Stimulated activated naive CD8-positive, alpha-beta T cell treated with anti-CD3 and anti-CD28 coated beads, Interleukin-15, Interleukin-2, amounts not matched to agents 100 U/mL and 50 U/mL, for 24 hours (primary cell): ENCODE results near the gene INTS11.

Source experiments
- ATAC-seq: fragments of 150-1000 bp; cut with Tn5 transposase; one replicate; pipeline ENCODE4 v1.10.0; 2021
- DNase-seq: peaks from one replicate; pipeline ENCODE4 v3.0.0; 2021

INTS11 gene

DNA sequence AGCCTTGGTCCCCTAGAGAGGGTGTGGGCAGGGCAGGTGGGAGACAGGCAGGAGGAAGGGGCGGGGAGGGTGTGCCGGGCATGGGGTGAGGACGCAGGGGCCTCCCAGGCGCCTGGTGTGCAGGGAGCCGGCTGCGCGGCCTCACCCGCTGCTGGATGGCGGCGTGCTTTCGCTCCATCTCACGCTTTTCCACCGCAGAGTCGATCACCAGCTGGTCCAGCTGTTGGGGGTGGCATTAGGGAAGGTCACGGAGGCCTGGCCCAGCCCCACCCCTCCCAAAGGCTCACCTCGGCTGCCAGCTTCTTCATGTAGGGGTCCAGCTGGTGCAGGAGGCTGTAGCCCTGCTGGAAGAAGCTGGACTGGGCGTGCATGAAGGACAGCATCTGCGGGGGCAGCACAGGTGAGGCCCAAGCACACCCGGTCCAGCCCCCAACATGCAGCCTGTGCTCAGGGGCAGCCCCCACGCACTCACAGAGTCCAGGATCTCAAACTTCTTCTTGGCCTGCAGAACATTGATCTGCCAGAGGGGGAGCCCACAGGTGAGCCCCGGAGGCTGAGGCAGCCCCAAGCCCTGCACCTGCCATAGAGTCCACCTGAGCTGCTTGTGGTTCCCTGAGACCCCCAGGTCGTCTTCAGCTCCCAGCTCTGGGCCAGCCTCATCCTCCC lies 24.6 kb downstream of the INTS11 start:
- ATAC-seq: no peak
- DNase-seq: no peak

GRCh38 chr1:1298861-1299685 lies 25.4 kb downstream of the INTS11 start:
- DNase-seq: no peak
- no peak for ATAC-seq

DNA sequence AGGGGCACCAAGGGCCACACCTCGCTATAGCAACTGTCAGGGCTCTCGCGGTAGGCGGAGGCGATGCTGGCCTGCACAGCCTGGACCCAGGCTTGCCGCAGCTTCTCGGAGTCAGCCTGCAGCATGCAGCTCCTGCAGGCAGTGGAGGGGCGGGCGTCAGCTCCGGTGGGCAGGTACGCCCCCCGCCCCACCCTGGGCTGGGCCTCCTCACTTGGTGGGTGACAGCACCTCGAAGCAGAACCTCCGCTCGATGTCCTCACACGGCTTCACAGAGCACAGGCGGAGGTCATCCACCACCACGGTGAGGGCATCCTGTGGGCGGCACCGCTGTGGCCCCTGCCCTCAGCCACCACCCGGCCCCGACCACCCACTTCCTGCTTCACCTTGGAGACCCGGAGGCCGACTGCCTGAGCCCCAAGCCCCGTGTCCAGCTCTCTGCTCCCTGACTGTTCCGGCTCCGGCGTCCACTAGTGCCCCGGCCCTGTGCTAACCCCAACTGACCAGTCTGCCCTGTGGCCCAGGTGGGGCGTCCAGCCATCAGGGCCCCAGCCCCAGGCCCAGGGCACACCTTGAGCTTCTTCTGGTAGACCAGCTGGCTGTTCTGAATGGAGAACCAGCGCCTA lies 26.5 kb downstream of the INTS11 start:
- no peak for ATAC-seq

GRCh38 chr1:1296070-1297061 lies 28.1 kb downstream of the INTS11 start:
- DNase-seq (no peak), ATAC-seq (no peak)

More for the DNA sequence above, 26.5 kb downstream of the INTS11 start:
- no peak for DNase-seq

DNA sequence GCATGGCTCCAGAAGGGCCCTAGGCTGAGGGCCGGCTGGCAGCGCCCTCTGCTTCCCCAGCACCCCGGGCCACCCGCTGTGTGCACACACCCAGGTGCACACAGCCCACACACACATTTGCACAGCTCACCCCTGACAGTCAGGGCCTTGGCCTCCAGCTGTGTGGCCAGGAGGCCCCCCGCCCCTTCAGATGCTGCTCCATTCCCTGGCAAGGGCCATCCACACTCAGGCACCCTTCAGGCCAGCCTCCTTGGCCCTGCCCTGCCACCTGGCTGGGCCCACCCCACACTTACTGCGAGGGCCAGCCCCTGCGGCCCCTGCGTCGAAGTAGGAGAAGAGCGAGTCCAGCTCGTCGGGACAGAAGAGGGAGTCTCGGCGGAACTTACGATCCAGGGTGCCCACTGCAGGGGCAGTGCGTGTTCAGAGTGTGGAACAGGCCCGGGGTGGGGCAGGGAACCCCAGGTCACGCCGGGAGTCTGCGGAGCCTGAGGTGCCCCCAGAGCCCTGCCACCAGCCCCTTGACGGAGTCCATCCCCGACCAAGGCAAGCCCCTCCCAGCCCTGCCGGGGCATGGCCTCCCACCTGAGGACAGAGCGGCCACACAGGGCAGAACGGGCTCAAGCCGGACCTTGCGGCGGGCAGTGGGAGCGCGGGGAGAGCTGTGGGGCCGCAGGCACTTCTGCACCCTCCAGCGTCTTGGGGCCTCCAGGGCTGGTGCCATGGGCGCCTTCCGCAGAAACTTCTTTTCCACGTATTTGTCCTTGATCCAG lies 29.1 kb downstream of the INTS11 start:
- ATAC-seq: no peak
- no peak for DNase-seq

- ATAC-seq (no peak), DNase-seq (no peak)
Measured at GRCh38 chr1:1294250-1294890, 30.1 kb downstream of the INTS11 start.

DNA sequence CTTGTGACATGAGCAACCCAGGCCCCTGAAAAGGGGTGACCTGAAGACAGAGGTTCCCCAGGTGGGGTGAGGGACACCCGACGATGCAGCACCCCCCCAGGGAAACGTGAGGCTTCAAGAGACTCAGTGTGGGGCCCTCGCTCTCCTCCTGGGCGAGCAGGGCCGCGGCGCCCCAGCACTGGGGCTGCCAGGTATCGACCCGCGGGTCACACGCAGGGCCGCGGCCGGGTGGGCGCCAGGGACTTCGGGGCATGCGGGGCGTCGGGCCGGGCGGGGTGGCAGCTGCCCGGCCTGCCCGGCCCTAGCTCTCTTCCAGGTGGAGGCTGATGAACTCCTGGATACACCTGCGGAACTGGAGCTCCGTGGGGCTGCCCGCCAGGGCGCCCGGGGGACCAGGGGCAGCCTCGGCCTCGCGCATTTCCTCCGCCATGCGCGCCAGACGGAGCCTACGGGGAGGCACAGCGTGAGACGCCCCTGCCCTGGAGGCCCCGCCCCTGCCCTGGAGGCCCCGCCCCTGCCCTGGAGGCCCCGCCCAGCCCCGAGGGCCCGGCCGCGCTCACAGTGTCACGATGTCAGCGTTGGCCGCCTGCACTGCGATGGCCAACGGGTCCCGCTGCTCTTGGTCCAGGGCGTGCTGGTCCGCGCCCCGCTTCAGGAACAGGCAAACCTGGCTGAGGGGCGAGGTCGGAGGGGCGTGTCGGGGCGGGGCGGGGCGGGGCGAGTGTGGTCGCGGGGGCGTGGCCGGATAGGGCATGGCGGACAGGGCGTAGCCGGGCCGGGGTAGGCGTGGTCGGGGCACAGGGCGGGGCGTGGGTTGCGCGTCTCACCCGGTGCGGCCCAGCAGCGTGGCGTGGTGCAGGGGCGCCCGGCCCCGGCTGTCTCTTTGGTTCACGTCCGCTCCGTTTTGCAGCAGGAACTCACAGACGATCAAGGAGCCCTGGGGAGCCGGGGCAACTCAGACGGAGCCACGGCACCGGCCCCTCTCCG lies 30.9 kb downstream of the INTS11 start:
- peak; percentile 15 for ATAC-seq

GRCh38 chr1:1292851-1293250 lies 31.6 kb downstream of the INTS11 start:
- DNase-seq (no peak), ATAC-seq (no peak)

More for the DNA sequence above, 30.9 kb downstream of the INTS11 start:
- no peak for DNase-seq

GRCh38 chr1:1292442-1292779 lies 32.0 kb downstream of the INTS11 start:
- DNase-seq: no peak
- ATAC-seq: no peak

- DNase-seq (peak; percentile 63), ATAC-seq (peak; percentile 35)
Measured at GRCh38 chr1:1291548-1292441, 32.7 kb downstream of the INTS11 start.

DNA sequence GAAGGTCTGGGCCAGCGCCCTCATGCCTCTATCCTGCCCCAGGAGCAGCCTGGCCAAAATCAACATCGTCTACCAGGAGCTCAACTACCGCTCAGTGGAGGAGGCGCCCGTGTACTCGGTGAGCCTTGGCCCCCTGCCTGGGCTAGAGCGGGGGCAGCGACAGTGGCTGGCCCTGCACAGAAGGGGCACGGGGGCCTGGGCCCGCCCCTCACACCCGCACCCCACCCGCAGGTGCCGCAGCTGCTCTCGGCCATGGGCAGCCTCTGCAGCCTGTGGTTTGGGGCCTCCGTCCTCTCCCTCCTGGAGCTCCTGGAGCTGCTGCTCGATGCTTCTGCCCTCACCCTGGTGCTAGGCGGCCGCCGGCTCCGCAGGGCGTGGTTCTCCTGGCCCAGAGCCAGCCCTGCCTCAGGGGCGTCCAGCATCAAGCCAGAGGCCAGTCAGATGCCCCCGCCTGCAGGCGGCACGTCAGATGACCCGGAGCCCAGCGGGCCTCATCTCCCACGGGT lies 33.4 kb downstream of the INTS11 start:
- no peak for DNase-seq
- ATAC-seq: no peak

GRCh38 chr1:1290238-1290731 lies 34.2 kb downstream of the INTS11 start:
- ATAC-seq (peak; percentile 44), DNase-seq (peak; percentile 75)

DNA sequence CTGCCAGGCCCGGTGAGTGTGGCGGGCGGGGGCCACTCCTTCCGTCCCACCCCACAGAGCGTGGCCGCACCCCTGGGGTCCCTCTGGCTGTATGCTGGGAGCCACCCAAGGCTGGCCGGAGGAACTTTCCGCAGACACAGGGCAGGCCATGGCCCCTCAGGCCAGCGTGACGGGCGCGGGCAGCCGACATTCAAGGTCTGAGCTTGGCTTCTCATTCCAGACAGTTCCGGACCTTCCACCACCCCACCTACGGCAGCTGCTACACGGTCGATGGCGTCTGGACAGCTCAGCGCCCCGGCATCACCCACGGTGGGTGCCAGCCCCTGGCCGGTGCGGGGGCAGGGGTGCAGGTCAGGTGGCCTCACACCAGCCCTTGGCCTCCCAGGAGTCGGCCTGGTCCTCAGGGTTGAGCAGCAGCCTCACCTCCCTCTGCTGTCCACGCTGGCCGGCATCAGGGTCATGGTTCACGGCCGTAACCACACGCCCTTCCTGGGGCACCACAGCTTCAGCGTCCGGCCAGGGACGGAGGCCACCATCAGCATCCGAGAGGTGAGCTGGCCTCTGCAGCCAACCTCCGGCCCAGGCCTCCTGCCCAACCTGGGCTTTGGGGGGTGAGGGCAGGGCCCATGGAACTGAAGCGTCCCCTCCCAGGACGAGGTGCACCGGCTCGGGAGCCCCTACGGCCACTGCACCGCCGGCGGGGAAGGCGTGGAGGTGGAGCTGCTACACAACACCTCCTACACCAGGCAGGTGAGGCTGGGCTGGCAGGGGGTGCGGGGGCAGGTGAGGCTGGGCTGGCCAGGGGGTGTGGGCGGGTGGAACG lies 37.0 kb downstream of the INTS11 start:
- ATAC-seq: no peak
- DNase-seq: no peak

DNA sequence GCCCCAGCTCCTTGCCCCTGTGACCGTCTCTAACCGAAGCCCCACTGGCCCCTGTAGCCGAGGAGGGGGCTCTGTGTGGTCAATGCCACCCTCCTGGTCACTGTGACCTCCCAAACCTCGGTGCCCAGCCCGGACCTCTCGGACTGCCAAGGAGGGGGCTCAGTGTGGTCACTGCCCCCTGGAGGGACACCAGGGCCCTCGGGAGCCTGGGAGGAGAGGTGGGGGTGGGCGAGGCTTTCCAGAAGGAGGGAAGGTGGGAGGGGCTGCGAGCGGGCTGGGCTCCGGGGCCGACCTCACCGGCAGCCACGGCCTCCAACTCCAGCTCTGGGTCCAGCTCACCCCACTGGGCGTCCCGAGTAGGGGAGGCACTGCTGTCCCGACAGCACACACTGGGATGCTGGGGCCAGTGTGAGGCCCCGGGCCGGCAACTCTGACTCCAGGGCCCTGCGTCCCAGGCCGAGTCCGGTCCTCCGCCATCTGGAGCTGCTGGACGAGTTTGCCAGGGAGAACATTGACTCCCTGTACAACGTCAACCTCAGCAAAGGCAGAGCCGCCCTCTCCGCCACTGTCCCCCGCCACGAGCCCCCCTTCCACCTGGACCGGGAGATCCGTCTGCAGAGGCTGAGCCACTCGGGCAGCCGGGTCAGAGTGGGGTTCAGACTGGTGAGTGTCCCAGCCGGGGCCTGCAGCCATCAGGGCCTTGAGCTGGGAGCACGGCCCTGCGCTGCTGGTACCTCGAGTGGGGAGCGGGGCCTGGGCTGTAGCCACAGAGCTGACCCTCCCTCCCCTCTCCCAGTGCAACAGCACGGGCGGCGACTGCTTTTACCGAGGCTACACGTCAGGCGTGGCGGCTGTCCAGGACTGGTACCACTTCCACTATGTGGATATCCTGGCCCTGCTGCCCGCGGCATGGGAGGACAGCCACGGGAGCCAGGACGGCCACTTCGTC lies 37.9 kb downstream of the INTS11 start:
- ATAC-seq (no peak), DNase-seq (no peak)

- DNase-seq (no peak), ATAC-seq (no peak)
Measured at GRCh38 chr1:1285611-1286311, 38.7 kb downstream of the INTS11 start.
